HepG2 (cell line): ENCODE results near the gene NFATC3. TPM values are rescaled to one million over a fixed set of nuclear protein-coding genes. Genes with fewer than 3 reads are reported as not detected.

Source experiments
- ATAC-seq: fragments of 200-7000 bp; cut with Tn5 transposase; 3 replicates; pipeline ENCODE4 v1.9.1; 2020; ENCODE audit warnings: mild to moderate bottlenecking, moderate library complexity
- BruUV-seq: library from RNA; stranded (reverse); fragments of 400-500 nt; replicated peaks from 2 replicates; lab custom pipeline; 2021; lab: Mats Ljungman, UMichigan
- CTCF ChIA-PET: fragments of 300-600 bp; formaldehyde crosslinking; extraction: SDS; loops from one replicate; lab custom pipeline; 2021; ENCODE audit warnings: low total read pairs, inconsistent platforms, low intra/inter-chr PET ratio; lab: Yijun Ruan, JAX
- POLR2A ChIA-PET: fragments of 350-600 bp; sonication (Branson Sonifier 250); formaldehyde crosslinking; loops from one replicate; lab custom pipeline; 2020; ENCODE audit warnings: antibody characterized with exemption, inconsistent platforms; lab: Yijun Ruan, JAX
- DNase-seq: peaks from one replicate; pipeline ENCODE4 v3.0.0-alpha.2; 2015; ENCODE audit warnings: low spot score
- FAIRE-seq: peaks from 3 replicates; lab custom pipeline; 2011; peaks lifted over from hg19 to GRCh38; lab: Jason Lieb, UNC
- H2AFZ ChIP-seq: one replicate; pipeline ENCODE4 v1.6.1; 2011; ENCODE audit warnings: low read length, inconsistent platforms
- H3K27ac ChIP-seq: fragments of 300-600 bp; 3 replicates; pipeline ENCODE4 v1.8.0; 2011; ENCODE audit warnings: mixed run types, mild to moderate bottlenecking, mixed read lengths, low read length, inconsistent platforms; ENCODE audit not compliant: insufficient read depth; ENCODE audit errors: extremely low read length
- H3K27me3 ChIP-seq, 2 experiments: fragments of 200-600 bp in 1 of 2; 2 replicates in 1 of 2; 3 replicates in 1 of 2; pipeline versions ENCODE4 v1.6.0 to v1.8.0; 2011; ENCODE audit warnings: low read length in 2 of 2, mild to moderate bottlenecking in 2 of 2, moderate library complexity in 2 of 2, inconsistent platforms in 1 of 2; ENCODE audit not compliant: insufficient read depth in 2 of 2, control insufficient read depth in 1 of 2
- H3K36me3 ChIP-seq, 2 experiments: fragments of 200-600 bp in 1 of 2; replicated peaks in 1 of 2; 2 replicates in 1 of 2; 3 replicates in 1 of 2; pipeline versions ENCODE4 v1.5.1 to v1.8.0; 2011; ENCODE audit warnings: low read length in 2 of 2, inconsistent platforms in 1 of 2; ENCODE audit not compliant: insufficient read depth in 2 of 2, control insufficient read depth in 1 of 2
- H3K4me1 ChIP-seq: 2 replicates; pipeline ENCODE4 v1.5.1; 2012; ENCODE audit warnings: low read length, inconsistent platforms; ENCODE audit not compliant: insufficient read depth
- H3K4me2 ChIP-seq: 2 replicates; pipeline ENCODE4 v1.6.0; 2011; ENCODE audit warnings: low read depth, low read length, inconsistent platforms
- H3K4me3 ChIP-seq, 3 experiments: fragments of 200-600 bp in 1 of 3; sonication (generic), shearing (Covaris generic) in 1 of 3; replicated peaks in 1 of 3; 2 replicates each; pipeline ENCODE4 v1.5.1; 2011 to 2016; ENCODE audit warnings: low read length in 3 of 3, inconsistent platforms in 2 of 3, low read depth in 2 of 3, mild to moderate bottlenecking in 2 of 3, control low read depth in 1 of 3, mixed read lengths in 1 of 3; ENCODE audit not compliant: insufficient read depth in 1 of 3
- H3K79me2 ChIP-seq: one replicate; pipeline ENCODE4 v1.6.1; 2011; ENCODE audit warnings: low read length, inconsistent platforms; ENCODE audit not compliant: insufficient read depth
- H3K9ac ChIP-seq: 2 replicates; pipeline ENCODE4 v1.6.0; 2011; ENCODE audit warnings: mild to moderate bottlenecking, low read depth, low read length, inconsistent platforms; ENCODE audit not compliant: insufficient read depth
- H3K9me3 ChIP-seq: 2 replicates; pipeline ENCODE4 v1.5.1; 2012; ENCODE audit warnings: mild to moderate bottlenecking, low read length
- H4K20me1 ChIP-seq: 2 replicates; pipeline ENCODE4 v1.6.0; 2011; ENCODE audit warnings: inconsistent platforms, mild to moderate bottlenecking, low read length, moderate library complexity; ENCODE audit not compliant: insufficient read depth
- GFI1 ChIP-seq: sonication (generic); formaldehyde crosslinking; IDR thresholded peaks from 2 replicates; pipeline ENCODE4 v1.5.0; 2020; ENCODE audit warnings: missing genetic modification reagents, mild to moderate bottlenecking, borderline replicate concordance
- HDAC1 ChIP-seq: sonication (generic); formaldehyde crosslinking; IDR thresholded peaks from 2 replicates; pipeline ENCODE4 v1.5.1; 2020; ENCODE audit warnings: mild to moderate bottlenecking, missing genetic modification reagents
- IKZF4 ChIP-seq: sonication (generic); formaldehyde crosslinking; IDR thresholded peaks from 2 replicates; pipeline ENCODE4 v1.5.1; 2020; ENCODE audit warnings: borderline replicate concordance, mild to moderate bottlenecking, low read depth, missing genetic modification reagents; ENCODE audit errors: not compliant biosample characterization
- MAFF ChIP-seq: IDR thresholded peaks from 2 replicates; pipeline ENCODE4 v1.6.1; 2011; ENCODE audit warnings: low read depth, low read length, improper control_type of control experiment
- RARA ChIP-seq: IDR thresholded peaks from 2 replicates; pipeline ENCODE4 v1.6.1; 2016; ENCODE audit warnings: missing genetic modification reagents, missing compliant biosample characterization
- RFX5 ChIP-seq: IDR thresholded peaks from 2 replicates; pipeline ENCODE4 v1.6.1; 2011; ENCODE audit warnings: low read depth, low read length, improper control_type of control experiment
- STAT6 ChIP-seq: sonication (generic); formaldehyde crosslinking; IDR thresholded peaks from 2 replicates; pipeline ENCODE4 v1.4.0; 2020; ENCODE audit warnings: missing genetic modification reagents, mild to moderate bottlenecking, borderline replicate concordance
- TAF15 ChIP-seq: fragments of 200-400 bp; formaldehyde crosslinking; IDR thresholded peaks from one replicate; pipeline ENCODE4 v1.6.1; 2018; ENCODE audit warnings: mild to moderate bottlenecking, low read depth, low read length; ENCODE audit not compliant: poor library complexity, severe bottlenecking
- TCF7L2 ChIP-seq: IDR thresholded peaks from 2 replicates; pipeline ENCODE4 v1.6.1; 2011; ENCODE audit warnings: mild to moderate bottlenecking, low read depth, low read length, moderate library complexity
- ZBTB42 ChIP-seq: sonication (generic); formaldehyde crosslinking; IDR thresholded peaks from 2 replicates; pipeline ENCODE4 v1.5.0; 2020; ENCODE audit warnings: mild to moderate bottlenecking, missing genetic modification reagents
- ZBTB44 ChIP-seq: sonication (generic); formaldehyde crosslinking; IDR thresholded peaks from 2 replicates; pipeline ENCODE4 v1.4.0; 2020; ENCODE audit warnings: missing genetic modification reagents
- ZNF260 ChIP-seq: sonication (generic); formaldehyde crosslinking; IDR thresholded peaks from 2 replicates; pipeline ENCODE4 v1.4.0; 2020; ENCODE audit warnings: missing genetic modification reagents, low read depth, mild to moderate bottlenecking, borderline replicate concordance
- ZNF550 ChIP-seq: sonication (generic); formaldehyde crosslinking; IDR thresholded peaks from 2 replicates; pipeline ENCODE4 v1.4.0; 2020; ENCODE audit warnings: mild to moderate bottlenecking, missing genetic modification reagents, borderline replicate concordance
- ZNF567 ChIP-seq: sonication (generic); formaldehyde crosslinking; IDR thresholded peaks from 2 replicates; pipeline ENCODE4 v1.8.1; 2023; ENCODE audit warnings: mild to moderate bottlenecking, missing genetic modification reagents, borderline replicate concordance
- ZNF597 ChIP-seq: sonication (generic); formaldehyde crosslinking; IDR thresholded peaks from 2 replicates; pipeline ENCODE4 v1.5.0; 2020; ENCODE audit warnings: missing genetic modification reagents
- ZNF720 ChIP-seq: sonication (generic); formaldehyde crosslinking; IDR thresholded peaks from 2 replicates; pipeline ENCODE4 v1.4.0; 2020; ENCODE audit warnings: missing genetic modification reagents
- ZSCAN12 ChIP-seq: sonication (generic); formaldehyde crosslinking; IDR thresholded peaks from 2 replicates; pipeline ENCODE4 v1.9.0; 2021; ENCODE audit warnings: mild to moderate bottlenecking, missing genetic modification reagents
- WGBS: methylation state at CpG from one replicate; pipeline ENCODE4 v1.1.6; 2017; ENCODE audit warnings: low lambda C conversion rate; 5-methylcytosine and 5-hydroxymethylcytosine counted together
- in situ Hi-C: cut with HindIII; loops from 2 replicates; pipeline ENCODE4 v1.10.0; 2017; ENCODE audit warnings: low pct_unique_long_range_greater_than_20kb; ENCODE audit not compliant: extremely low pct_ligation_motif_present
- intact Hi-C: fragments of 100-400 bp; cut with micrococcal nuclease; formaldehyde crosslinking; loops from one replicate; pipeline ENCODE4 v1.10.0; 2022; ENCODE audit not compliant: unreplicated experiment
- polyA plus RNA-seq, 8 experiments: library from polyadenylated mRNA; depleted of rRNA in 3 of 8; stranded (reverse) in 7 of 8; unstranded in 1 of 8; fragments of >200 nt; fragmentation: Illumina TruSeq in 4 of 8; extraction: Trizol in 4 of 8; gene quantifications; 2 replicates each; pipeline versions ENCODE4 v1.2.1 to v1.2.3, GENCODE V29; 2011 to 2016; ENCODE audit warnings: low read depth in 4 of 8, missing spikeins in 1 of 8, mixed read lengths in 1 of 8; ENCODE audit not compliant: insufficient read depth in 1 of 8
- total RNA-seq, 5 experiments: library from RNA; depleted of rRNA; stranded (reverse); fragments of >200 nt; fragmentation: Illumina TruSeq; extraction: Trizol; gene quantifications; 2 replicates each; pipeline ENCODE4 v1.2.3, GENCODE V29; 2016; ENCODE audit warnings: low read depth in 1 of 5

The NFATC3 gene
- total and polyA plus RNA-seq, 2 of the 13 experiments (the other 11 are each of a cell fraction or from before 2014, with no cell fraction given): 52.6 to 62.7 TPM

- H3K27ac ChIP-seq: no peak within 1 kb of the TSS
- no TSS peak for BruUV-seq
- POLR2A ChIA-PET: interaction anchor here (0.5 to 2.9 kb wide), 12 partner anchors 8 to 162 kb away, joined by 3 to 23 read pairs (median 4); partner anchors contain the start of genes ESRP2, PRMT7, SLC7A6 and SLC7A6OS
- TF ChIP-seq ZBTB44 (0 out of 2 replicates have a peak, but pooled peaks have one; percentile 27), STAT6 (CRISPR knock-in tag) (0 out of 2 replicates have a peak, but pooled peaks have one; percentile 24), ZNF567 (CRISPR knock-in tag) (peak; percentile 92), MAFF (peak; percentile 21; the same call in 1 of the 2 replicates), TCF7L2 (no peak), RARA (CRISPR knock-in tag) (no peak; the same call in 1 of the 2 replicates), IKZF4 (no peak), TAF15 (no peak), ZNF550 (CRISPR knock-in tag) (0 out of 2 replicates have a peak, but pooled peaks have one; percentile 63), ZNF260 (CRISPR knock-in tag) (no peak), RFX5 (no peak), ZBTB42 (CRISPR knock-in tag) (peak; percentile 74; the same call in 1 of the 2 replicates), ZNF597 (CRISPR knock-in tag) (no peak), GFI1 (no peak), HDAC1 (peak; percentile 97), ZSCAN12 (CRISPR knock-in tag) (no peak), ZNF720 (CRISPR knock-in tag) (no peak)
Measured at GRCh38 chr16:68244903-68245853, 160.0 kb downstream of the NFATC3 start, which contains the start of gene PLA2G15. TSS of gene PLA2G15 (plus strand) at chr16:68245373. CDS start at chr16:68245427, 54 bp downstream.

More at GRCh38 chr16:68244903-68245853, 160.0 kb downstream of the NFATC3 start, which contains the start of gene PLA2G15:
- CTCF ChIA-PET: no interaction called here
- ATAC-seq: peak; percentile 90
- in situ Hi-C loops: no loop called here
- Histone ChIP-seq H3K36me3 (peaks cover 4 to 8% of the 10 kb centered on the region in 2 experiments; a peak in 4 of 5 replicates), H4K20me1 (no peaks in the 10 kb centered on the region), H3K9me3 (no peaks in the 10 kb centered on the region), H3K4me3 (peak within 1 kb of the TSS; percentile 85 to 97 (median 89)), H3K4me1 (peaks cover 59% of the 10 kb centered on the region), H3K9ac (peak within 1 kb of the TSS; percentile 72), H3K4me2 (peak within 1 kb of the TSS; percentile 89), H3K27me3 (no peaks in the 10 kb centered on the region; a peak in 1 of 5 replicates), H2AFZ (peak within 1 kb of the TSS; percentile 46), H3K79me2 (no peaks in the 10 kb centered on the region)
- 4% methylated on average over 10 of the region's 75 CpGs for WGBS
- peak; percentile 87 for DNase-seq
- intact Hi-C loops: loop anchor here (1.0 kb wide), 1 partner anchor 8 kb away; no protein-coding TSS in a partner anchor
- peak; percentile 54 for FAIRE-seq
